Measurements from ENCODE around the gene RAMAC.

GRCh38 chr15:82985688-82986441 lies at the start of gene RAMAC:
- TF ChIP-seq CTCF (IDR thresholded peaks at IDR 0.05; ENCODE audit: low read depth, low read length) (no peak), EZH2phosphoT487 (IDR thresholded peaks at IDR 0.05; ENCODE audit: low read depth) (no peak)
